ENCODE measurements around the gene BRAT1. TPM values are rescaled to one million over a fixed set of nuclear protein-coding genes. Genes with fewer than 3 reads are reported as not detected.

The BRAT1 gene
- total RNA-seq, 6 experiments from 2014 or later: 11.1 to 25.9 (median 14.8) TPM

DNA sequence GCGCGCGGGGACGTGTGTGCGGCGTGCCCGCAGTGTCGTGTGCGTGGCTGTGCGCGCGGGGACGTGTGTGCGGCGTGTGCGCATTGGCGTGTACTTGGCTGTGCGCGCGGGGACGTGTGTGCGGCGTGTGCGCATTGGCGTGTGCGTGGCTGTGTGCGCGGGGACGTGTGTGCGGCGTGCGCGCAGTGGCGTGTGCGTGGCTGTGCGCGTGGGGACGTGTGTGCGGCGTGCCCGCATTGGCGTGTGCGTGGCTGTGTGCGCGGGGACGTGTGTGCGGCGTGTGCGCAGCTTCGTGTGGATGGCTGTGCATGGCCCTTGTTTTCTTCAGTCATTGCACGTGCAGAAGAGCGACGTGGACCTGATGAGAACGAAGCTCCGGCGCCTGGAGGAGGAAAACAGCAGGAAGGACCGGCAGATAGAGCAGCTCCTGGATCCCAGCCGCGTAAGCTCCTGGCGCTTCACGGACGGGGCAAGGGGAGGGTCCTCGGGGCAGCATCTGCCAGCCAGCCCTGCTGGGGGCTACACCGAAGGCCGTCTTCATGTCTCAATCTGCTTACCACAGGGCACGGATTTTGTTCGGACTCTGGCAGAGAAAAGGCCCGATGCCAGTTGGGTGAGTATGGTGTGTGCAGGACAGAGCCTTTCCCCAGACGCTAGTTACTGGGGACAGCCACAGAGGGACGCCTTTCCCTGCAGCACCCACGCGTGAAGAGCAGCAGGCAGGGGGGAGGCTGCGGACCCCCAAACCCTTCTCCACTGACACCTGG is 22.8 kb upstream of the BRAT1 start:
- no peak overlapping the region for H3K4me3 ChIP-seq
- no peak overlapping the region for H3K27ac ChIP-seq
- intact Hi-C loops (cut with DNase I): loop anchor here in 1 of 2 donors (10.0 kb wide), 1 partner anchor 107 kb away; the partner anchor contains the start of gene AMZ1
- no peak for ATAC-seq
- H3K36me3 ChIP-seq: peaks cover 0 to 4% (median 0%) of the 10 kb centered on the region in 4 donors
- no peaks in the 10 kb centered on the region for H3K9me3 ChIP-seq
- TF ChIP-seq, protein P1, sequence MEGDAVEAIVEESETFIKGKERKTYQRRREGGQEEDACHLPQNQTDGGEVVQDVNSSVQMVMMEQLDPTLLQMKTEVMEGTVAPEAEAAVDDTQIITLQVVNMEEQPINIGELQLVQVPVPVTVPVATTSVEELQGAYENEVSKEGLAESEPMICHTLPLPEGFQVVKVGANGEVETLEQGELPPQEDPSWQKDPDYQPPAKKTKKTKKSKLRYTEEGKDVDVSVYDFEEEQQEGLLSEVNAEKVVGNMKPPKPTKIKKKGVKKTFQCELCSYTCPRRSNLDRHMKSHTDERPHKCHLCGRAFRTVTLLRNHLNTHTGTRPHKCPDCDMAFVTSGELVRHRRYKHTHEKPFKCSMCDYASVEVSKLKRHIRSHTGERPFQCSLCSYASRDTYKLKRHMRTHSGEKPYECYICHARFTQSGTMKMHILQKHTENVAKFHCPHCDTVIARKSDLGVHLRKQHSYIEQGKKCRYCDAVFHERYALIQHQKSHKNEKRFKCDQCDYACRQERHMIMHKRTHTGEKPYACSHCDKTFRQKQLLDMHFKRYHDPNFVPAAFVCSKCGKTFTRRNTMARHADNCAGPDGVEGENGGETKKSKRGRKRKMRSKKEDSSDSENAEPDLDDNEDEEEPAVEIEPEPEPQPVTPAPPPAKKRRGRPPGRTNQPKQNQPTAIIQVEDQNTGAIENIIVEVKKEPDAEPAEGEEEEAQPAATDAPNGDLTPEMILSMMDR (IDR thresholded peaks at IDR 0.05): no peak
- TF ChIP-seq POLR2A (IDR thresholded peaks at IDR 0.05): no peak
- H3K27me3 ChIP-seq: no peaks in the 10 kb centered on the region
- no peak for DNase-seq
- 95% methylated on average over 41 of the region's 73 CpGs for WGBS (ENCODE audit: insufficient coverage, low coverage, low lambda C conversion rate, missing lambda C conversion rate)
- no peaks in the 10 kb centered on the region for H3K4me1 ChIP-seq

DNA sequence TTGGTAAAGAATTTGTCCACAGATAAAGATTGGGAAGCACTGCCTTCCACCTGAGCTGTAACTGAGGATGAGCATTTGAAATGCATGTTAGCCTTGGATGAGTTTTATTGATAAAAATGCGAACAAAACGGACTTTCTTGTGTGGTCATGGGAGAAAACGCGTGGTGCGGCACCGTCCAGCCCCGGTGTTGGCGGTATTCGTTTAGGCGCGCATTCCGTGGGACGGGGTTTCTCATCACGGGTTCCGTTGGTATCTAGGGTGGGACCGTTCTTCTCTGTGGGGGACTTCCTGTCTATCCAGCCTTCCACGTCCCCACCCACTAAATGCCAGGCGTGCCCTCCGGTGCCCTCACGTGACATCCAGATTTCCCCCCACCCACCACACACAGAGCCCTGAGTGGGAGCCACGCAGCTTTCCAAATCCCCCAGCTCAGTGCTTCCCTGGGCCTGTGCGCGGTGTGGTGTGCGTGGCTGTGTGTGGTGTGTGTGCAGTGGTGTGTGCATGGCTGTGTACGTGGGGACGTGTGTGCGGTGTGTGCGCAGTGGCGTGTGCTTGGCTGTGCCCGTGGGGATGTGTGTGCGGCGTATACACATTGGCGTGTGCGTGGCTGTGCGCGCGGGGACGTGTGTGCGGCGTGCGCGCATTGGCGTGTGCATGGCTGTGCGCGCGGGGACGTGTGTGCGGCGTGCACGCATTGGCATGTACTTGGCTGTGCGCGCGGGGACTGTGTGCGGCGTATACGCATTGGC is 21.6 kb upstream of the BRAT1 start:
- Histone ChIP-seq H3K27me3 (no peaks in the 10 kb centered on the region), H3K27ac (no peak overlapping the region), H3K4me1 (no peaks in the 10 kb centered on the region), H3K9me3 (no peaks in the 10 kb centered on the region), H3K4me3 (no peak overlapping the region), H3K36me3 (peaks cover 0 to 4% (median 0%) of the 10 kb centered on the region in 4 donors)
- WGBS (ENCODE audit: insufficient coverage, low coverage, low lambda C conversion rate, missing lambda C conversion rate): 88% methylated on average over 48 of the region's 56 CpGs
- no peak for DNase-seq
- TF ChIP-seq POLR2A (IDR thresholded peaks at IDR 0.05): no peak
- TF ChIP-seq, protein P1 (IDR thresholded peaks at IDR 0.05): no peak
- no peak for ATAC-seq
- intact Hi-C loops (cut with DNase I): loop anchor here in 1 of 2 donors (10.0 kb wide), 1 partner anchor 108 kb away; the partner anchor contains the start of gene AMZ1

DNA sequence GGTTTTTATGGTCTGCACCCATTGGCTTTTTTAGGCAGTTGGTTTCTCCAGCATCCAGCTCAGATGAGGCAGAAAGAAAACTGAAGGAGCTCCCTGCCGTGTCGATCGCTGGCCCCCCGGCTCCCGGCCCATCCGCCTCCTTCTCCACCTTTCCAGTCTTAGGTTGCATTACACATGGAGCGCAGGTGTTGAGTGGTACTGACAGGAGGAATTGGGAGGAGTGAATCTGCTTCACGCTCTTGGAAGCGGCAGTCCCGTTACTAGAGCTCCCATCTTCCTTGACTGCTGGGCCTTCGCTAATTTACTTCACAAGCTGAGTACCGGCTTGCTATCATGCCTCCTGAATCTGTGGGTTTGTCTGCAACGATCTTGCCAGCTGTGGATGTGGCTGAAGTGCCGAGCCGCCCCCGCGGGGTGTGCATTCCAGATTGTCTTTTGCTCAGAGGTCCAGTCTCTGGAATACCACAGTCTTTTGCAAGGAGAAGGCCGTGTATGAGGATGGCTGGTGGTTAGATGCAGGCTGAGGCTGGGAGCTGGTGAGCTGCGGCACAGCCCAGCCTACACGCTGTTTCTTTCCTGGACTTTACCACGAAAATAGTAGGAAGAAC is 20.5 kb upstream of the BRAT1 start:
- DNase-seq (no peak), ATAC-seq (no peak)
- intact Hi-C loops (cut with DNase I): loop anchor here in 1 of 2 donors (10.0 kb wide), 1 partner anchor 109 kb away; the partner anchor contains the start of gene AMZ1
- no peaks in the 10 kb centered on the region for H3K9me3 ChIP-seq
- TF ChIP-seq, protein P1 (IDR thresholded peaks at IDR 0.05): no peak
- TF ChIP-seq POLR2A (IDR thresholded peaks at IDR 0.05): no peak
- 93% methylated on average over 19 of the region's 21 CpGs for WGBS (ENCODE audit: insufficient coverage, low coverage, low lambda C conversion rate, missing lambda C conversion rate)
- H3K27me3 ChIP-seq: no peaks in the 10 kb centered on the region
- H3K4me3 ChIP-seq: no peak overlapping the region
- H3K4me1 ChIP-seq: no peaks in the 10 kb centered on the region
- H3K36me3 ChIP-seq: peaks cover 0 to 4% (median 0%) of the 10 kb centered on the region in 4 donors
- H3K27ac ChIP-seq: no peak overlapping the region

DNA sequence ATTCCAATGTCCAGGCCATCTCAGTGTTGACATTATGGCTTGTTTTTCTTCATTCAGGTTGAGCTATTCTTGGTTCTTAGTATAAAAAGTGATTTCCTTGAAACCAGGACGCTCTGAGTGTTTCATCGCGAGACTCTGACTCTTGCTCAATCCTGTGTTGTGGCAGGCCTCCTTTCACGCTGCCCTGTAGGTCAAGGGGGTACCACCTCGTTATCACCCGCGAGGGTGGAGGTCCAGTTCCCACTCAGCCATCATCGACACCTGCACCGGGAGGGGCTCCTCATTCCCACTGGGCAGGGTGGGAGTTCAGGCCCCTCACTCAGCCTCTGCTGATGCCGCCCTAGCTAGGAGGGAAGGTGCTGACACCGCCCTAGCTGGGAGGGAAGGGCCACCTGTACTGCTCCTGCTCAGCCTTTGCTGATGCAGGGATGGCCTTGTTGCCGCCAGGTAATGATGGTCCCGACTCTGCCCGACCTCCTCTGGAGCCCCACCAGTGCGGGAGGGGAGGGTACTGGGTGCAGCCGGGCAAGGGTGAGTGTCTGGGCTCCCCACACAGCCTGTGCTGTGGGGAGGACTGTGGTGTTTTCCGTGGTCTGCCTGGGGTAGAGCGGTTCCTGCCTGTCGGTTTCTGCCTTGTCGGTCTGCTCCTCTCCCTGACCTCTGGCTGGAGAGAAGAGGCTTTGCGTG is 19.9 kb upstream of the BRAT1 start:
- ATAC-seq (peak in 1 of 4 donors; percentile 24), DNase-seq (no peak)
- no peak overlapping the region for H3K27ac ChIP-seq
- H3K4me3 ChIP-seq: no peak overlapping the region
- H3K4me1 ChIP-seq: no peaks in the 10 kb centered on the region
- H3K9me3 ChIP-seq: no peaks in the 10 kb centered on the region
- intact Hi-C loops (cut with DNase I): loop anchor here in 1 of 2 donors (10.0 kb wide), 1 partner anchor 110 kb away; the partner anchor contains the start of gene AMZ1
- H3K36me3 ChIP-seq: peaks cover 0 to 4% (median 0%) of the 10 kb centered on the region in 4 donors
- 80% methylated on average over 6 of the region's 21 CpGs for WGBS (ENCODE audit: insufficient coverage, low coverage, low lambda C conversion rate, missing lambda C conversion rate)
- H3K27me3 ChIP-seq: no peaks in the 10 kb centered on the region
- TF ChIP-seq POLR2A (IDR thresholded peaks at IDR 0.05): no peak
- TF ChIP-seq, protein P1 (IDR thresholded peaks at IDR 0.05): no peak
